OCI-LY3 (cell line): ENCODE data around the gene PIEZO2.

ENCODE experiments used
- H2AFZ ChIP-seq: fragments of 200-600, 300-600 bp; shearing (Covaris generic); 2 replicates; pipeline ENCODE4 v1.6.0; 2014; ENCODE audit warnings: antibody characterized with exemption, low read depth, low read length
- H3K27ac ChIP-seq: fragments of 200-600, 300-600 bp; sonication (generic); 2 replicates; pipeline ENCODE4 v1.5.1; 2014; ENCODE audit warnings: mild to moderate bottlenecking, low read length, moderate library complexity, mixed read lengths
- H3K27me3 ChIP-seq: fragments of 200-600, 300-600 bp; sonication (generic); 2 replicates; pipeline ENCODE4 v1.6.1; 2014; ENCODE audit warnings: low read depth, low read length, mixed read lengths
- H3K36me3 ChIP-seq: fragments of 200-600, 300-600 bp; sonication (generic); replicated peaks from 2 replicates; pipeline ENCODE3; 2014; ENCODE audit warnings: low read depth, low read length, mixed read lengths
- H3K4me1 ChIP-seq: fragments of 300-600, 200-600 bp; sonication (generic); 2 replicates; pipeline ENCODE4 v1.6.1; 2014; ENCODE audit warnings: low read length, mixed read lengths
- H3K4me2 ChIP-seq: fragments of 200-600, 300-600 bp; sonication (generic); 2 replicates; pipeline ENCODE4 v1.6.1; 2014; ENCODE audit warnings: low read length, mixed read lengths
- H3K4me3 ChIP-seq: fragments of 300-600, 200-600 bp; sonication (generic); 2 replicates; pipeline ENCODE4 v1.5.1; 2014; ENCODE audit warnings: antibody characterized with exemption, mild to moderate bottlenecking, low read length, moderate library complexity
- H3K79me2 ChIP-seq: fragments of 300-600, 200-600 bp; shearing (Covaris generic); 2 replicates; pipeline ENCODE4 v1.6.1; 2014; ENCODE audit warnings: mild to moderate bottlenecking, low read length, mixed read lengths
- H3K9ac ChIP-seq: fragments of 300-600, 200-600 bp; shearing (Covaris generic); 2 replicates; pipeline ENCODE4 v1.6.0; 2014; ENCODE audit warnings: mild to moderate bottlenecking, low read length, moderate library complexity
- H3K9me3 ChIP-seq: fragments of 200-600, 300-600 bp; shearing (Covaris generic); 2 replicates; pipeline ENCODE4 v1.6.1; 2014; ENCODE audit warnings: low read length, mixed read lengths; ENCODE audit not compliant: insufficient read depth
- H4K20me1 ChIP-seq: fragments of 200-600, 300-600 bp; sonication (generic); 2 replicates; pipeline ENCODE4 v1.6.1; 2016; ENCODE audit warnings: low read length, mixed read lengths; ENCODE audit not compliant: insufficient read depth
- EZH2phosphoT487 ChIP-seq: fragments of 200-600 bp; shearing (Covaris generic); IDR thresholded peaks from 2 replicates; pipeline ENCODE4 v1.6.1; 2018; ENCODE audit warnings: antibody characterized with exemption, mixed run types, low read depth
- TF ChIP-seq, protein P1 (sequence below): fragments of 200-600, 300-600 bp; sonication (generic); IDR thresholded peaks from 2 replicates; pipeline ENCODE4 v1.5.1; 2014; ENCODE audit warnings: antibody characterized with exemption, low read length, low read depth

PIEZO2 gene

DNA sequence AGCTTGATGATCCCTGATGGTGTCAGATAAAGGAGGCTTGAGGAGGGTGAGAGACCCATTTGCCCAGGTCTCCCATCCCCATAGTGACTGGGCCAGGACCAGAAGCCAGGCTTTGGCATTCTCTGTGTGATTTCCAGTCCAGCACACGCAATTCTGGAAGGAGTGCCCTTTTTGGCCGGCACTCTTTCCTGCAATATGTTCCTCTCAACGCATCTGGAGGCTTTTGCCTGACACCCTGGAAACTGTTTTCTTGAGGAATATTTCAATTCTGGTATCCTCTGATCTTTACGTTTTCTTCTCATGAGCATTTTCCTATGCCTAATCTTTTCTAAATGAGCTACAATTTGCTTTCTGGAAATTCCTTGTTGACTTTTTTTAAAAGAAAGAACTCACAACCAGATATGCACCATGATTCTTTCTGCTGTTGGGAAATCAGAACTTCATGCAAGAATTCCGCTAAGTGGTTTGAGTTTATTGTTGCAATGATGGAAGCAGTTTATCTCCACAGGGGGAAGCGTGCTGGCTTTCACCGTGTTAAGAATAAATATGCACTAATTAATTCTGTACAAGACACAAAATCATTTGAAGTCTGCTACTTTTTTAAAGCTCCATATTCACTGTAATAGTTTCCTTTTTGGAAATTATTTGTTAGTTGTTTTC is 479.8 kb downstream of the PIEZO2 start:
- Histone ChIP-seq H3K4me2 (no peak overlapping the region), H3K4me3 (no peak overlapping the region)
- TF ChIP-seq, protein P1, sequence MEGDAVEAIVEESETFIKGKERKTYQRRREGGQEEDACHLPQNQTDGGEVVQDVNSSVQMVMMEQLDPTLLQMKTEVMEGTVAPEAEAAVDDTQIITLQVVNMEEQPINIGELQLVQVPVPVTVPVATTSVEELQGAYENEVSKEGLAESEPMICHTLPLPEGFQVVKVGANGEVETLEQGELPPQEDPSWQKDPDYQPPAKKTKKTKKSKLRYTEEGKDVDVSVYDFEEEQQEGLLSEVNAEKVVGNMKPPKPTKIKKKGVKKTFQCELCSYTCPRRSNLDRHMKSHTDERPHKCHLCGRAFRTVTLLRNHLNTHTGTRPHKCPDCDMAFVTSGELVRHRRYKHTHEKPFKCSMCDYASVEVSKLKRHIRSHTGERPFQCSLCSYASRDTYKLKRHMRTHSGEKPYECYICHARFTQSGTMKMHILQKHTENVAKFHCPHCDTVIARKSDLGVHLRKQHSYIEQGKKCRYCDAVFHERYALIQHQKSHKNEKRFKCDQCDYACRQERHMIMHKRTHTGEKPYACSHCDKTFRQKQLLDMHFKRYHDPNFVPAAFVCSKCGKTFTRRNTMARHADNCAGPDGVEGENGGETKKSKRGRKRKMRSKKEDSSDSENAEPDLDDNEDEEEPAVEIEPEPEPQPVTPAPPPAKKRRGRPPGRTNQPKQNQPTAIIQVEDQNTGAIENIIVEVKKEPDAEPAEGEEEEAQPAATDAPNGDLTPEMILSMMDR, result no peak
- no peak for TF ChIP-seq EZH2phosphoT487

DNA sequence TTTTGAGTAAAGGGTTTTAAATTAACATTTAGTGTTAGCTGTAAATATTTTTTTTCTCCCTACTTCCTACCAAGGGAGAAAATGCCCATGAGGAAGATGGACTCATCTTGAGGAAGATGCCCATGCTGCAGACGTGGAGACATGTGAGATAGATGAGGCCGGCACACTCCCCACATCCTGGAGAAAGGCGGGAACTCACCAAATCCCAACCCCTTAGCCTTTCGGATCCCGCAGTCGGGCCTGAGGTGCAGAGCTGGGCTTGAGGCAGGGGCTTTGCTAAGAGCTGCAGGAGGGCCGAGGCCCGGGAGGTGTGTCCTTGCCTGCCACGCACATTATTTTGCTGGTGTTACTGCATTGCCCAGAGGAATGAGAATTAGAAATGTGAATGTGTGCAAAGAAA is 485.6 kb downstream of the PIEZO2 start:
- H3K9me3 ChIP-seq, result no peaks in the 10 kb centered on the region
- H3K4me1 ChIP-seq, result peaks cover 4% of the 10 kb centered on the region; the same call in 1 of the 2 replicates
- H3K27ac ChIP-seq, result no peak overlapping the region
- H2AFZ ChIP-seq, result no peak overlapping the region
- H3K79me2 ChIP-seq, result no peaks in the 10 kb centered on the region
- TF ChIP-seq, protein P1, result no peak
- TF ChIP-seq EZH2phosphoT487, result no peak
- H3K4me2 ChIP-seq, result no peak overlapping the region
- no peaks in the 10 kb centered on the region for H4K20me1 ChIP-seq
- no peak overlapping the region for H3K9ac ChIP-seq
- no peak overlapping the region for H3K4me3 ChIP-seq
- no peaks in the 10 kb centered on the region for H3K36me3 ChIP-seq
- H3K27me3 ChIP-seq, result 0 out of 2 replicates have a peak, but pooled peaks cover 4% of the 10 kb centered on the region

More for the DNA sequence above, 479.8 kb downstream of the PIEZO2 start:
- no peaks in the 10 kb centered on the region for H3K79me2 ChIP-seq
- no peaks in the 10 kb centered on the region for H4K20me1 ChIP-seq
- no peaks in the 10 kb centered on the region for H3K4me1 ChIP-seq
- H3K9ac ChIP-seq, result no peak overlapping the region
- H2AFZ ChIP-seq, result no peak overlapping the region
- no peak overlapping the region for H3K27ac ChIP-seq
- 0 out of 2 replicates have a peak, but pooled peaks cover 4% of the 10 kb centered on the region for H3K27me3 ChIP-seq
- H3K9me3 ChIP-seq, result no peaks in the 10 kb centered on the region
- no peaks in the 10 kb centered on the region for H3K36me3 ChIP-seq

DNA sequence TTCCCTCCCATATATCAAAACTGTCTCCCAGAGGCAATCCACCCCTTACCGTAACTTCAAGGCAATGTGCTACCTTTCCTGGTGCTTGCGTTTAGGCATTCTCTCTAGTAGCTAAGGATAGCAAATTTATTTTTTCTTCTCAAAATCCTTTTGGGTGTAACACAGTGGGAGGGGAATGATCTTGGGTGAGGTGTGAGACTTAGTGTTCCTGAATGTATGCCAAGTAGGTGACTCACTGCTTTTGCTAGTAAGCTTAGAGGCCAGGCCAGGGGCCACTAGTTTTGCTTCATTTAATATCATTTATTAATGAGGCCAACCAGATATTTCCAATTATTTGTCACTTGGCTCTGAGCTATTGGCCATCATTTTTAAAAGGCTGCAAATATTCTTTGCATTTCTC is 488.1 kb downstream of the PIEZO2 start:
- Histone ChIP-seq H3K36me3 (no peaks in the 10 kb centered on the region), H3K9me3 (no peaks in the 10 kb centered on the region), H4K20me1 (no peaks in the 10 kb centered on the region), H3K27me3 (0 out of 2 replicates have a peak, but pooled peaks cover 4% of the 10 kb centered on the region), H3K4me1 (peaks cover 4% of the 10 kb centered on the region; the same call in 1 of the 2 replicates), H3K9ac (no peak overlapping the region), H2AFZ (no peak overlapping the region), H3K4me3 (no peak overlapping the region), H3K27ac (no peak overlapping the region), H3K79me2 (no peaks in the 10 kb centered on the region), H3K4me2 (no peak overlapping the region)
- TF ChIP-seq, protein P1, result no peak
- TF ChIP-seq EZH2phosphoT487, result no peak

DNA sequence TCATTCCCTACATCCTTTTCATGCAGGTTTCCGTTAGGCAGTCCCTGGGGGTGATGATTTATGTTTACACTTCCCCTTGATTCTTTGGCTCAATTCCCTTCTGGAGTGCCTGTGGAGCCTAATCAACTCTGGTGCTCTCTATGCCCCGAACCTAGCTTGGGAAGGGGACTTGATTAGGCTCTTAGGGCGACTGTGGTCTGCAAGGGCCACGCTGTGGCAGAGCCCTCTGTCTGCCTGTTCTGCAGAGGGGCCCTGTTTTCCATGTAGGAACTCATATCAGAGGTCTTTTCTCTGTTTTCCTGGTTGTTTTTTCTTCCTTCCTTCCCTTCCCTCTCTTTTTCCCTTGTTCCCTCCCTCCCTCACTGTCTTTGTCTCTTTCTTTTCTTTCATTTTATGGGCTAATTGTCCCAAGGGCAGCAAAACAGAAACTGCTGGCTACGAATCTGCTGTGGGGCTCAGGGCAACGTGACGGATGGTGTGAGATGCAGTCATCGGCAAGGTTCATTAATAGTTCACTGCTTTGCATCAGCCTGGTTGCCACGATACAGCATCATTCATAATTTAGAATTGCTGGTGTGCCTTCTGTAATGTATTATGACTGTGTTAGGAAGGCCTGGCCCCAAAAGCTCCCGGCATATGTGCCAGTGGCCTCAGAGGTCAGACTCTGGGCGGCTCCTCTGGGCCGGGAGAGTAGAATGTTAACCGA is 489.0 kb downstream of the PIEZO2 start:
- Histone ChIP-seq H3K4me1 (peaks cover 4% of the 10 kb centered on the region; the same call in 1 of the 2 replicates), H3K79me2 (no peaks in the 10 kb centered on the region), H3K27ac (no peak overlapping the region), H3K27me3 (0 out of 2 replicates have a peak, but pooled peaks cover 4% of the 10 kb centered on the region), H3K4me3 (no peak overlapping the region), H3K9me3 (no peaks in the 10 kb centered on the region), H3K9ac (no peak overlapping the region), H3K36me3 (no peaks in the 10 kb centered on the region), H3K4me2 (no peak overlapping the region), H2AFZ (no peak overlapping the region), H4K20me1 (no peaks in the 10 kb centered on the region)
- TF ChIP-seq, protein P1, result no peak
- no peak for TF ChIP-seq EZH2phosphoT487
